Activated CD8-positive, alpha-beta memory T cell treated with anti-CD3 and anti-CD28 coated beads, Interleukin-2, amount 10 ng/mL, durations not matched to agents 7 days and 5 days (primary cell): ENCODE data around the gene TMIGD3. TPM values are rescaled to one million over a fixed set of nuclear protein-coding genes. Genes with fewer than 3 reads are reported as not detected.

Experiments
- ATAC-seq: fragments of 150-1000 bp; cut with Tn5 transposase; one replicate; pipeline ENCODE4 v1.10.0; 2021; ENCODE audit warnings: moderate library complexity
- CTCF ChIA-PET: fragments of 350-600 bp; sonication (Branson Sonifier 250); formaldehyde crosslinking; loops from one replicate; lab custom pipeline; 2021; ENCODE audit warnings: antibody characterized with exemption; lab: Charles Lee
- DNase-seq: peaks from one replicate; pipeline ENCODE4 v3.0.0-alpha.2; 2020
- H3K27ac Mint-ChIP-seq: one replicate; pipeline ENCODE4 v1.8.0; 2021; ENCODE audit warnings: mild to moderate bottlenecking, mixed read lengths
- H3K27me3 Mint-ChIP-seq: one replicate; pipeline ENCODE4 v1.8.0; 2021; ENCODE audit warnings: mixed read lengths
- H3K36me3 Mint-ChIP-seq: one replicate; pipeline ENCODE4 v1.8.0; 2021; ENCODE audit warnings: mild to moderate bottlenecking, mixed read lengths
- H3K4me1 Mint-ChIP-seq: one replicate; pipeline ENCODE4 v1.8.0; 2021; ENCODE audit warnings: mixed read lengths
- H3K4me3 Mint-ChIP-seq: one replicate; pipeline ENCODE4 v1.8.0; 2021; ENCODE audit warnings: mild to moderate bottlenecking, moderate library complexity, mixed read lengths
- H3K9me3 Mint-ChIP-seq: one replicate; pipeline ENCODE4 v1.8.0; 2022; ENCODE audit warnings: low read depth, mixed read lengths
- total RNA-seq, 2 experiments: library from RNA; stranded (reverse); gene quantifications; one replicate each; pipeline ENCODE4 v1.2.3, GENCODE V29; 2021

TMIGD3 gene
- total RNA-seq, 2 experiments from 2014 or later = 0.23 TPM; not detected in 1

DNA sequence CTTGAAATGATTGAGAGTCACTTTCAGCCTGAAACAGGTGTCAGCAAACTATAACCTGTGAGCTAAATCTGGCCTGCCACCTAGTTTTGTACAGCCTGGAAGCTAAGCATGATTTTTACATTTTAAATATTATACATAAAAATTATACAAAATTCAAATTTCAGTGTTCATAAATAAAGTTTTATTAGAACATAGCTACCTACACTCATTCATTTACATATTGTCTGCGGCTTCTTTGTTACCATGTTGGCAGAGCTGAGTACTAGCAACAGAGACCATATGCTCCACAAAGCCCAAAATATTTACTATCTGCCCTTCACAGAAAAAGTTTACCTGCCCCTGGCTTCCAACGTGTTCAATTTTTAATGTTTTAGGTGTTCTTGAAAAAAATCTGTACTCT is 37.7 kb downstream of the TMIGD3 start:
- H3K27me3 Mint-ChIP-seq = no peaks in the 10 kb centered on the region
- H3K36me3 Mint-ChIP-seq = peaks cover 23% of the 10 kb centered on the region
- CTCF ChIA-PET = interaction anchor here (0.7 to 0.9 kb wide), 2 partner anchors 12 to 588 kb away, joined by 3 read pairs; no protein-coding TSS in a partner anchor
- no peak overlapping the region for H3K27ac Mint-ChIP-seq
- no peaks in the 10 kb centered on the region for H3K9me3 Mint-ChIP-seq
- DNase-seq (no peak), ATAC-seq (no peak)
- peaks cover 1% of the 10 kb centered on the region for H3K4me1 Mint-ChIP-seq
- no peak overlapping the region for H3K4me3 Mint-ChIP-seq

DNA sequence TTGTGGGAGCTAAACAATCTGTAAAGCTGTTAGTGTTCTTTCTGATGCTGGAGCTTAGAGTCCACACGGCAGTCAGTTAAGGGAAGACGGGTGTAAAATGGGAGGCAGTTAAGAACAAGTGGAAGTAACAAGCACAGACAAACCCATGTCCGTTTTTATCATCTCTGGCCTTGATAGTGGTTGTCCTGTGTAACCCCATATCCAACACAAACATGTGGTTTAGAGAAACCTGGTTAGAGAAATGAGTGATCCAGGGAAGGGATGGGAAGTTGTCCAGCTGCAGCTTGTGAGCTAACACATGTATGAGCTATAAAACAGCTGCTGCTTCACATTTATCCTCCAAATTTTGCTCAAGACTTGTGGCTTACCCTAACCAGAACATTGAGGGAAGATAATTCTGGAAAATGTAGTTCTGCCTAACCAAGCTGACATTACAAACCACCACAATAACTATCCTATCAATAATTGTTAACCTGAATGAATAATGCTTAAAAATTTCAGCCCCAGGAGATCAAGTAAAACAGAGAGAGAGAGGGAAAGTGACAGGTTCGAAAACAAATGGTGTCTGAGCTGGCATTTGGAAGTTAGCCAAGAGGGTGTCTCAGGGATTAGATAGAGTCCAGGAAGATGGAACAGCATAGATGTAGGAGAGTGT is 40.3 kb downstream of the TMIGD3 start:
- ATAC-seq = no peak
- CTCF ChIA-PET = interaction anchor here (1.0 to 2.0 kb wide), 4 partner anchors 9 to 46 kb away, joined by 3 to 5 read pairs (median 4); no protein-coding TSS in a partner anchor
- Mint-ChIP-seq H3K27ac (no peak overlapping the region), H3K27me3 (no peaks in the 10 kb centered on the region), H3K9me3 (no peaks in the 10 kb centered on the region), H3K4me1 (peaks cover 3% of the 10 kb centered on the region), H3K36me3 (peaks cover 39% of the 10 kb centered on the region), H3K4me3 (no peak overlapping the region)
- no peak for DNase-seq

DNA sequence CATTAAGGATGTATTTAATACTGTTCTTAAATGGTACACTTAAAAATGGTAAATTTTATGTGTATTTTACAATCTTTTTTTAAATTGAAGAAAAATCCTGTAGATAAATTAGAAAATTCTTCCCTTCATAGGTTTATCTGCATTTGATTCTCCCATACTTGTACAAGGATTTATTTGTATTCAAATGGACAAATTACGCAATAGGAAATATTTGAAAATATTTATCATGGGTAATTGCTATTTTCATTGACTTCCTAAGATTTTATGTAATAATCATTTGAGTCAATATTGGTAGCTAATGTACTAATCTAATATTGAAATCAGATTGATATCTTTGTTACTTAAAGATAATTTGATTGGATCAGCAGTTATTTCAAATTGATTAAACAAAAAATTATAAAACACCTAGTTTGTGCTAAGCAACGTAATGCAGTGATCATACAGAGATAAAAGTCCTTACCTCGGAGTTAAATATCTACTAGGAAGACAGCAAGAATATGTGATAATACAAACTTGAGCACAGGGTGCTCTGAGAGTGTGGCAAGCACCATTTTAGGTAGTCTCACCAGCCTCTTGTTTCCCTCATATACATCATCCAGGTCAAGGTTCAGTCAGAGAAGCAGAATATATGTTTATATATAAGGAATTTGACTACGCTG is 40.9 kb downstream of the TMIGD3 start:
- CTCF ChIA-PET = interaction anchor here (1.0 to 2.0 kb wide), 4 partner anchors 9 to 47 kb away, joined by 3 to 5 read pairs (median 4); no protein-coding TSS in a partner anchor
- ATAC-seq (no peak), DNase-seq (no peak)
- Mint-ChIP-seq H3K27ac (no peak overlapping the region), H3K27me3 (no peaks in the 10 kb centered on the region), H3K4me3 (no peak overlapping the region), H3K9me3 (no peaks in the 10 kb centered on the region), H3K4me1 (peaks cover 3% of the 10 kb centered on the region), H3K36me3 (peaks cover 45% of the 10 kb centered on the region)

DNA sequence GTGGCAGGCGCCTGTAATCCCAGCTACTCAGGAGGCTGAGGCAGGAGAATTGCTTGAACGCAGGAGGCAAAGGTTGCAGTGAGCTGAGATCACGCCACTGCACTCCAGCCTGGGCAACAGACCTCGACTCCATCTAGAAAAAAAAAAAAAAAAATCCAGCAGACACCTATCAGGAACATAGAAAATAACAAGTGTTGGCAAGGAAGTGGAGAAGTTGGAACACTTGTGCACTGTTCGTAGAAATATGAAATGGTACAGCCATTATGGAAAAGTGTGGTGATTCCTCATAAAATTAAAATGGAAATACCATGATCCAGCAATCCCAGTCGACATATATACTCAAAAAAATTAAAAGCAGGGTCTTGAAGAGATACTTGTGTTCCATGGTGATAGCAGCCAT is 41.7 kb downstream of the TMIGD3 start:
- CTCF ChIA-PET = interaction anchor here (2.0 kb wide), 1 partner anchor 47 kb away, joined by 5 read pairs; no protein-coding TSS in a partner anchor
- Mint-ChIP-seq H3K9me3 (no peaks in the 10 kb centered on the region), H3K27ac (no peak overlapping the region), H3K4me1 (peaks cover 7% of the 10 kb centered on the region), H3K27me3 (no peaks in the 10 kb centered on the region), H3K36me3 (peaks cover 49% of the 10 kb centered on the region), H3K4me3 (no peak overlapping the region)
- DNase-seq (no peak), ATAC-seq (no peak)

DNA sequence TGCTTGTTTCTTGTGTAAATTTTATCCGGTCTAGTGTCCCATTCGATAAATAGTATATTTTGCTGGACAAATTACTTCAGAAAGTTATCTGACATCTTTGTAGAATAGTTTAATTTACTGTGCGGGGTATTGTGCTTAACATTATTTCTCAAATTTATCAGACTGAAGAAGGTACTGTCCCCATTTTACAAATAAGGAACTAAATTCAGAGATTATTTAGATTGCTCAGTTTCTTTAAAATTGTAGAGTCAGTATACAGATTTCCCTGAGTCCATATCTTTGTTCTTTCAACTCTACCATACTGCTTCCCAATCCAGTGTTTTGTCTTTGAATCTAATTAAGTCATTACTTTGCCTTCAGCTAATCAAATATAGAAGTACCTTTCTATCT is 47.8 kb downstream of the TMIGD3 start:
- CTCF ChIA-PET = interaction anchor here (1.1 kb wide), 1 partner anchor 52 kb away, joined by 4 read pairs; no protein-coding TSS in a partner anchor
- no peaks in the 10 kb centered on the region for H3K27me3 Mint-ChIP-seq
- peak overlapping the region; percentile 83 for H3K27ac Mint-ChIP-seq
- no peaks in the 10 kb centered on the region for H3K9me3 Mint-ChIP-seq
- ATAC-seq = no peak
- no peak for DNase-seq
- H3K4me3 Mint-ChIP-seq = peak overlapping the region; percentile 24
- peaks cover 67% of the 10 kb centered on the region for H3K36me3 Mint-ChIP-seq
- peaks cover 58% of the 10 kb centered on the region for H3K4me1 Mint-ChIP-seq

DNA sequence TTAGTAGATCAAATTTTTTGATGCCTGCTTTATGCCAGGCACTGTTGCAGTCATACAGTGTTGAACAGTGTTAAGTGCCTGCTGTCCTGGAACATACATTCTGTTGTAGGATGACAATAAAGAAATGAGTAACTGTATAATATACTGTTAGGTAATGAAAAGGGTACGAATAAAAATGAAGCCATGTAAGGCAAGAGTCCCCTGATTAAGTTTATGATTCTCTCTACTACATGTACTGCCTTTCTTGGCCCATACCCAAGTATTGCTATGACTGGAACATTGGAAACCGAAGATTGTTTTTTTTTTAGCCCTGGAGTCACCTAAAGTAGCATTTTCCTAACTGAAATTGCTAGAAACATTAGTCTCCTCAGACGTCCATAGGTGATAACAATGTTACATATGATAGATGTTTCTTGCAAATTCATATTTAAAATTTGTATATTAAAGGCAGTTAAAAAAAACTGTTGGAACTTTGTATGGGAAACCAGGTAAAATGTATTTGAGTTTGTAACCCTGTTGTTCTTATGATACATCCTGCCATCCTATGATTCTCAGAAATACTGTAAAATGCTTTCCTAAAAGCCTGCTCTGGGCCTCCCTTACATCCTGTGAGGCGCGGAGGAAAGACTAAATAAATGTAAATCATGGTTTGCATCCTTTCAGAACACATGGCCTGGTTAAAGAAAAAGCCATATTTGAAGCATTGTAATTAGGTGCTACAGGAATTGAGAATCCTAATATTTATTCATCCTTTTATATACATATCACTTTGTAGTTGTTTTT is 48.4 kb downstream of the TMIGD3 start:
- CTCF ChIA-PET = no interaction called here

DNA sequence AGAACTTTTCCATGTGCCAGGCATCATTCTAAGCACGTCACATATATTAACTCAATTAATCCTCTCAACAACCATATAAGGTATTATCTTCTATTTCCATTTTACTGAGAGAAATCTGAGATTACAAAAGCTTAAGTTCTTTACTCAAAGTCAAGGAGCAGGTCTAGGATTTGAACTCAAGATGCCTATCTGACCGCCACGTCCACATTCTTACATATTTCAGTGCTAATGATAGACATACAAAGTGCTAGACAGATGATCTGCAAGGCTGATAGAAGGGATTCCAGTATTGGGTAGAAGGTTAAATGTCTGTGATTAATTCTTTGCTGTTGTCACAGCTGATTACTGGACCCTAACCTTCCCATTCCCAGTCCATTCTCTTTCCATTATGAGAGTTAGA is 49.7 kb downstream of the TMIGD3 start:
- Mint-ChIP-seq H3K9me3 (no peaks in the 10 kb centered on the region), H3K27ac (no peak overlapping the region), H3K36me3 (peaks cover 63% of the 10 kb centered on the region), H3K27me3 (no peaks in the 10 kb centered on the region), H3K4me1 (peaks cover 69% of the 10 kb centered on the region), H3K4me3 (no peak overlapping the region)
- CTCF ChIA-PET = interaction anchor here (1.0 to 4.5 kb wide), 7 partner anchors 12 to 301 kb away, joined by 3 to 16 read pairs (median 4); no protein-coding TSS in a partner anchor
- DNase-seq (no peak), ATAC-seq (no peak)

More for the DNA sequence above, 48.4 kb downstream of the TMIGD3 start:
- peak overlapping the region; percentile 46 for H3K4me3 Mint-ChIP-seq
- H3K27ac Mint-ChIP-seq = peak overlapping the region; percentile 83
- H3K4me1 Mint-ChIP-seq = peaks cover 64% of the 10 kb centered on the region
- DNase-seq (no peak), ATAC-seq (peak; percentile 70)
- H3K36me3 Mint-ChIP-seq = peaks cover 65% of the 10 kb centered on the region
- no peaks in the 10 kb centered on the region for H3K27me3 Mint-ChIP-seq
- H3K9me3 Mint-ChIP-seq = no peaks in the 10 kb centered on the region

DNA sequence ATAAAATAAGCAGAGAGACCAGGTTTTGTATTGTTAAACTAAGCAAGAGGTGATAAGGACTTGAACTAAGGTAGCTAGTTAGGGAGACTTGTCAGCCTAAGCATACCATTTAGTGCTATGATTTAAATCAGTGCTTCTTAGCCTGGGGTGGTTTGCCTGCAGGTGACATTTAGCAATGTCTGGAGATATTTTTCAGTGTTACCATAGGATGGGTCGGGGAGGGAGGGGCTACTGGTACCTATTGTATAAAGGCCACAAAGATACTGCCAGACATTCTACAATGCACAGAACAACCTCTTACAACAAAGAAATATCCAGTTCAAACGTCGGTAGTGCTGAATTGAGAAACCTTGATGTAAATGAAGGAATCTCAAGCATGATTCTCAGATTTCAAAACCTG is 50.9 kb downstream of the TMIGD3 start:
- H3K36me3 Mint-ChIP-seq = peaks cover 52% of the 10 kb centered on the region
- H3K27me3 Mint-ChIP-seq = no peaks in the 10 kb centered on the region
- CTCF ChIA-PET = interaction anchor here (1.1 to 4.5 kb wide), 7 partner anchors 10 to 316 kb away, joined by 3 to 16 read pairs (median 3); no protein-coding TSS in a partner anchor
- no peaks in the 10 kb centered on the region for H3K9me3 Mint-ChIP-seq
- H3K4me3 Mint-ChIP-seq = no peak overlapping the region
- H3K4me1 Mint-ChIP-seq = peaks cover 74% of the 10 kb centered on the region
- DNase-seq (no peak), ATAC-seq (no peak)
- H3K27ac Mint-ChIP-seq = no peak overlapping the region

DNA sequence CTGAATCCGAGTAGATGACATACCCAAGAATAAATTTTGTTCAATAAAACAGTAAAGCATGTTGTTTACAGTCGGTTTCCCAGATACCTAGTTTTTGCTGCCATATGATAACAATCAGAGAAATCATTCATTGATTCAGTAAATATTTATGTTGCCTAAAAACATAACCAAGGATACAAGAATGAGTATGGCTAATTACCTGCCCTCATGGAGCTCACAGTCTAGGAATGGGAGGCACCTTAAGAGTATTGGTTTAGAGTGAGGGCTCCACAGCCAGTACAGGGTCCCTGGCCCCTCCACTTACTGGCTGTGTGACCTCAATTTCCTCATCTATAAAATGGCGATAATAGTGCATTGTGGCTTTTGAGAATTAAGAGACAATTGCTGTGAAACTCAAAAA is 53.2 kb downstream of the TMIGD3 start:
- CTCF ChIA-PET = interaction anchor here (1.4 to 4.7 kb wide), 5 partner anchors 27 to 234 kb away, joined by 3 to 25 read pairs (median 13); no protein-coding TSS in a partner anchor
- peak overlapping the region; percentile 94 for H3K27ac Mint-ChIP-seq
- no peaks in the 10 kb centered on the region for H3K9me3 Mint-ChIP-seq

DNA sequence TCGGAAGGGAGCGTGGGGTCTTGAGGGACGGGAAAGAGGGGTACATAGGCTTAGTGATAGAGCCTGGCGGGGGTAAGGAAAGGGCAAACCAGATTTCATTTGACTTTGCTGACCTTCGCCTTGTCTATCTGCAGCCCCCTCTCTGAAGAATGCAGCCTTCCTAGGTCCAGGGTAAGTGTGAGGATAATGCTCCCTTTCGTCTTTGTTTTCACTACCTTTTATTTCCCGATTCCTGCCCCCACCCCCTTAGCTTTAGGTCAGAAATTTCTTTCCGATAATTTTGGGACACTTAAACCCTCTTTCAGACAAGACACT is 53.8 kb downstream of the TMIGD3 start:
- peak overlapping the region; percentile 98 for H3K4me3 Mint-ChIP-seq
- peaks cover 41% of the 10 kb centered on the region for H3K36me3 Mint-ChIP-seq
- CTCF ChIA-PET = interaction anchor here (1.1 to 4.7 kb wide), 7 partner anchors 13 to 300 kb away, joined by 3 to 25 read pairs (median 6); no protein-coding TSS in a partner anchor

More for the DNA sequence above, 53.2 kb downstream of the TMIGD3 start:
- H3K36me3 Mint-ChIP-seq = peaks cover 44% of the 10 kb centered on the region
- ATAC-seq = no peak
- peak overlapping the region; percentile 98 for H3K4me3 Mint-ChIP-seq
- peaks cover 78% of the 10 kb centered on the region for H3K4me1 Mint-ChIP-seq
- no peaks in the 10 kb centered on the region for H3K27me3 Mint-ChIP-seq
- no peak for DNase-seq

DNA sequence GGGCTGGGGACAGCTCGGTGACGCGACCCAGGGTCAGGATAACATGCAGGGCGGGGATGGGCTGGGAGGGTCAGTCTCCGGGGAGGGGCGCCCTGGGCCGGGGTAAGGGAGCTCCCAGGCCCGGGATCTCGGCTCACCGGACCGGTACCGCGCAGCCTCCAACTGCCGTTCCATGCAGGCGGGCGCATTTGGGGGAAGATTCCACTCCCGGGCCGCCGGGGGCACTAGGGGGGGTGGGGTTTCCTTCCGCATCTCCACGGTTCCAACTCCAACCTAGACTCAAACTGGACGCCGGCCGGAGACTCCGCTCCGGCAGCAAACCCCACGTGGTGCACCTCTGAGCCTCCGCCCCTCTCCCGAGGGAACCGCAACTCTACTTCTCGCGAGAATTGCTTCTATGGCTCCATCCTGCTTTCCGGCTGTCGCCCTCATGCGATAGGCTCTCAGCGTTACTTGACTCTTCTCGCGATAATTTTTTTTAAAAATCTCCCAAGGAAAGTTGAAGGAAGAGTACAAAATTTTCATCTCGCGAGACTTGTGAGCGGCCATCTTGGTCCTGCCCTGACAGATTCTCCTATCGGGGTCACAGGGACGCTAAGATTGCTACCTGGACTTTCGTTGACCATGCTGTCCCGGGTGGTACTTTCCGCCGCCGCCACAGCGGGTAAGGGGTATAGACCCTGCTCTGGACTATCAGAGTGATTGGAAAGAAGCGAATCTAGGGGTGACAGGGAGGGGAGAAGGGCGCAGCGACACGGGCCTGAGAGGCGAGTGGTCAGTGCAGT is 54.3 kb downstream of the TMIGD3 start, which contains the start of the genes ATP5PB and WDR77:
Gene ATP5PB (plus strand): TSS at position 547 of the 785 bp plus-strand sequence. CDS start 78 bp downstream, at position 625.
Gene WDR77 (minus strand): TSS at position 339 of the 785 bp plus-strand sequence. CDS start 87 bp downstream, at position 252.
- Mint-ChIP-seq H3K27me3 (no peaks in the 10 kb centered on the region), H3K9me3 (no peaks in the 10 kb centered on the region), H3K4me1 (peaks cover 73% of the 10 kb centered on the region), H3K4me3 (peak within 1 kb of the TSS; percentile 98), H3K36me3 (peaks cover 35% of the 10 kb centered on the region), H3K27ac (peak within 1 kb of the TSS; percentile 94)
- CTCF ChIA-PET = interaction anchor here (0.9 to 4.7 kb wide), 10 partner anchors 12 to 306 kb away, joined by 3 to 25 read pairs (median 5); no protein-coding TSS in a partner anchor
- peak; percentile 96 for ATAC-seq
- peak; percentile 97 for DNase-seq

More for the DNA sequence above, 53.8 kb downstream of the TMIGD3 start:
- peak overlapping the region; percentile 94 for H3K27ac Mint-ChIP-seq
- H3K9me3 Mint-ChIP-seq = no peaks in the 10 kb centered on the region
- ATAC-seq (no peak), DNase-seq (no peak)
- H3K4me1 Mint-ChIP-seq = peaks cover 78% of the 10 kb centered on the region
- H3K27me3 Mint-ChIP-seq = no peaks in the 10 kb centered on the region

DNA sequence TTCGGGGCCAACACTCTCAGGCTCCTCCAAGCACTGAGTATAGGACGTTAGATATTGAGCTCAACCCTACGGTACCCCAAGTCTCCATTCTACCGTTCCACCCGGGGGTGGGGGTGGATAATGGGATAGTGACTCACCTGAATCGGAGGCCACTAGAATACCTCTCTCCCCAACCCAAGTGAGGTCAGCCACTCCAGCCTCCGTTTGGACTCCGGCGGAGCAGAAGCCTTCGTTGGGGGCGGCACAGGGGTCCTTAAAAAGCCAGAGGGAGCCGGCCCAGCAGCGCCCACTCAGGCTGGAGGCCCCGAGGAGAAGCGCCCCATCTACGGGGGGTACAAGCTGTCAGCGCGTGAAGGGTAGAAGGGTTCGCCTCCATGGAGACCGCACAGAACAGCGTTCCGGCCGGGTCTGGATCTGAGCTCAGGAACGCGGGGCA is 54.9 kb downstream of the TMIGD3 start:
- ATAC-seq (peak; percentile 46), DNase-seq (no peak)
- H3K27ac Mint-ChIP-seq = peak overlapping the region; percentile 94
- H3K4me1 Mint-ChIP-seq = peaks cover 70% of the 10 kb centered on the region
- H3K9me3 Mint-ChIP-seq = no peaks in the 10 kb centered on the region
- peak overlapping the region; percentile 98 for H3K4me3 Mint-ChIP-seq
- CTCF ChIA-PET = interaction anchor here (0.9 to 4.7 kb wide), 9 partner anchors 12 to 307 kb away, joined by 3 to 25 read pairs (median 5); no protein-coding TSS in a partner anchor
- peaks cover 36% of the 10 kb centered on the region for H3K36me3 Mint-ChIP-seq
- no peaks in the 10 kb centered on the region for H3K27me3 Mint-ChIP-seq
